GM18511 (cell line): ENCODE data around the gene TOP1.
A peak's percentile ranks its signal among the peaks of the same experiment; 100 is the strongest.
"Not testable (repeated sequence)": the region's sequence is repeated elsewhere in the genome, so short reads cannot be mapped to it uniquely, and the experiment has no call there.

Source experiments
- ATAC-seq: cut with Tn5 transposase; IDR thresholded peaks from one replicate; pipeline ENCODE4 v1.9.1; 2021; ENCODE audit warnings: mild to moderate bottlenecking, moderate library complexity; ENCODE audit not compliant: unreplicated experiment

TOP1 gene

DNA sequence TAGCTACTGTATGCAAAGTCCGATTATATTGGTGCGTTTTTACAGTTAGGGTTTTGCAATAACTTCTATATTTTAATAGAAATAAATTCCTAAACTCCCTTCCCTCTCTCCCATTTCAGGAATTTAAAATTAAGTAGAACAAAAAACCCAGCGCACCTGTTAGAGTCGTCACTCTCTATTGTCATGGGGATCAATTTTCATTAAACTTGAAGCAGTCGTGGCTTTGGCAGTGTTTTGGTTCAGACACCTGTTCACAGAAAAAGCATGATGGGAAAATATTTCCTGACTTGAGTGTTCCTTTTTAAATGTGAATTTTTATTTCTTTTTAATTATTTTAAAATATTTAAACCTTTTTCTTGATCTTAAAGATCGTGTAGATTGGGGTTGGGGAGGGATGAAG lies 95.0 kb downstream of the TOP1 start:
- ATAC-seq, result no peak

DNA sequence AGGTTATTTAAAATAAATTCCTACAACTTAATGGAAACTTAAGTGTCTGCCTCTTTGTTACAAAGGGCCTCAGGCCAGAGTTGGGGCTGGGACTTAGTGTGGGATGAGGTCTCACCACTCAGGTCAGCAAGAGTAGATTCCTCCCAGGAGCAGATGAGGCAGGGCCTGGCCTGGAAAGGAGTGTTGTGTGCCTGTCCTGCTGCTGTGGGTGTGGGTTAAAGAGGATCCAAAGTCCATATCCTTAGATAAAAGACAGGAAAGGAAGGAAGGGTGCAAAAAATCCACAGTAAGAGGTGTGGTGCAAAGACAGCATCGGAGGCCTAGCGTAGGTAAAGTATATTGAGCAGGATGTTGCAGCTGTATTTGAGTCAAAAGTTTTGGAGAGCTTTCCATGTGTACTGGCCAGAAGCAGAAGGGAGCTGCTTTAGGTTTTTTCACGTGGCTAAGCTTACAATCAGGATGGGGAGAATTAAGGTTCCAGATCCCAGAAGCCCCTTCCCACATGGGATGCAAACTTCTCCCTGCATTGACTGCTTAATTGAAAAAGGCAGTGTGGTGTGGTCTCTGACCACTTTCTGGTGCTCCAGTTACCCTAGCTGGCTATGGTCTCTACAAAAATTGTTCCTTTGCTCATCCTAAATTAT lies 96.0 kb downstream of the TOP1 start:
- ATAC-seq, result no peak

DNA sequence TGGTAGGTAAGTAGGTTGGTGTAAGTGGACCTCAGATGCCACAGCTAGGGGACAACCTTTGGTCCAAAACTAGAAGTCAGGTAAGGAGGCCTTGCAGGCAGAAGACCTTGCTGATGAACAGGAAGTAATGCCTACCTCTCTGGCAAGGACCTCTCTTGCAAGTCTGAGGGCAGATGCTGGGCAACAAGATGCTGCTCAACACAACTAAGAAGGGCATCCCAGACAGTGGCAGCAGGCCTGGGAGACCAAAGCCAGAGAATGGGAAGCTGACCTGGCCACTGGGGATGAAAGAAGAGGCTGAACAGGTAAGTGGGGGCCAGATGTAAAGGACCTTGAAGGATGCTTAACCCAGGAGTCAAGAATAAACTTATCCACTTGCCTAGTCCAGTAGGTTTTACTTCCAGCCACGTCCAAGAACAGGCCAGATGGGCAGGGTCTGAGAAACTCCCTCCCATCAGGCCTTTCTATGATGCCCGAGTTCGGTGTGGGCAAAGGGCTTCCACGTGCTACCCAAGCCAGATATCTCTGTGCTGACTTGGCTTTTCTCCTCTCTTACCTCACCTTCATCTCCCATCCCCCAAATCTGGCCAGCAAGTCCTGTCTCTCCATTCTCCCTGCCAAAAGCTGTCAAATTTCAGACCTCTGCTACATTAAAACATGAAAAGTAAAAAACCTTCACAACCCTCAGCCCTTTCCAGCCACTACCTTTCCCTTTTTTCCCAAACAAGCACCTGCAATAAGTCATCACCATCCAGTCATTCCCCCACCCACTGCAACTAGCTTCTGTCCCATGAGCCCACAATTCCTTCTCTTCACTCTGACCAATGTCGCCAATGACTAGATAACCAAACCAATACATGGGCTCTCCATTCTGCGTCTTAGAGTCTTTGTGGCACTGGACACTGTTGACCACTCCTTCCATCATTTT lies 97.2 kb downstream of the TOP1 start:
- ATAC-seq, result no peak

- no peak for ATAC-seq
These were observed 98.1 kb downstream of the TOP1 start for GRCh38 chr20:41126719-41127118.

DNA sequence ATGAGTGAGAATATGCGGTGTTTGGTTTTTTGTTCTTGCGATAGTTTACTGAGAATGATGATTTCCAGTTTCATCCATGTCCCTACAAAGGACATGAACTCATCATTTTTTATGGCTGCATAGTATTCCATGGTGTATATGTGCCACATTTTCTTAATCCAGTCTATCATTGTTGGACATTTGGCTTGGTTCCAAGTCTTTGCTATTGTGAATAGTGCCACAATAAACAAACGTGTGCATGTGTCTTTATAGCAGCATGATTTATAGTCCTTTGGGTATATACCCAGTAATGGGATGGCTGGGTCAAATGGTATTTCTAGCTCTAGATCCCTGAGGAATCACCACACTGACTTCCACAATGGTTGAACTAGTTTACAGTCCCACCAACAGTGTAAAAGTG lies 99.7 kb downstream of the TOP1 start:
- ATAC-seq, result not testable (repeated sequence)

- ATAC-seq, result no peak
These were observed 103.2 kb downstream of the TOP1 start for GRCh38 chr20:41131594-41132387.

DNA sequence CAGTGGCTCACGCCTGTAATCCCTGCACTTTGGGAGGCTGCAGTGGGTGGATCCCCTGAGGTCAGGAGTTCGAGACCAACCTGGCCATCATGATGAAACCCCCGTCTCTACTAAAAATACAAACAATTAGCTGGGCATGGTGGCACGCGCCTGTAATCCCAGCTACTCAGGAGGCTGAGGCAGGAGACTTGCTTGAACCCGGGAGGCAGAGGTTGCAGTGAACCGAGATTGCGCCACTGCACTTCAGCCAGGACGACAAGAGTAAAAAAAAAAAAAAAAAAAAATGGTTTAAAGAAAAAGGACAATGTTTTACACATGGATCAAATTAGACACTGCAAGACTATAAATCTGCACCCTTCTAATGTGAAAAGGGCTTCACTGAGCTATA lies 103.8 kb downstream of the TOP1 start:
- not testable (repeated sequence) for ATAC-seq

- ATAC-seq, result peak; percentile 63
These were observed 105.2 kb downstream of the TOP1 start for GRCh38 chr20:41133709-41134361.

- ATAC-seq, result no peak
These were observed 106.0 kb downstream of the TOP1 start for GRCh38 chr20:41134362-41135186.

GRCh38 chr20:41135187-41135887 lies 106.7 kb downstream of the TOP1 start:
- no peak for ATAC-seq

DNA sequence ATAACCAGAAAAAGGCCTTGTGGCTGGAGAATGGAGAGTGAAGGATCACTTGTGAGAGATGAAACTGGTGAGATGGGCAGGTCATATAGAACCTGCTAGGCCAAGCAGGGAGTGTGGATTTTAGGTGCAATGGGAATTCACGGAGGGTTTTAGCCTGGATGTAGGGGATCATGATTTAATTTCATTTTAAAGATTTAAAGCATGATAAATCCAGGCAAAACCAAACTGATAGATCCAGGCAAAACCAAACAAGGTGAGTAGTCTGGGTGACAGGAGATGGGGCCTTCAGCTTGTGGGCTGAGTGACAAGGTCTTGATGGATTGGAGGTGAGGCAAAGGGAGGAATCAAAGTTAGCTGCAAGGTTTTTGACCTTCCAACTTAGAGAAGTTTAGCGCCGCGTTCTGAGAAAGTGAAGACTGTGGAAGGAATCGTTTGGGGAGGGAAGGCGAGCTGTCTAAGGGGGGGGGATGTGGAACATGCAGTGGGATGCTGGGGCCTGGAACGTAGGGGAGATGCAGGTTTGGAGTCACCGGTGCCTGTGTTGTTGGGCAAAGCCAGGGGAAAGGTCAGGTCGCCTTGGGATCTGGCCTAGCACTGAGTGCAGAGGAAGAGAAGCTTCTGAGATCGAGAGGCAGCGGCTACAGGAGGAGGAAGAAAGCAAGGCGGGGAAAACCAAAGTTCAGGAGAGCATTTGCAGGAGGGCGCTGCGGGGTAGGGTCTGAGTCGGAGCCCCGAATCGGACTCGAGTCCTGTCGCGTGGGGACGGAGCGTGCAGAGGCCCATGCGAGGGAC lies 107.5 kb downstream of the TOP1 start:
- no peak for ATAC-seq

GRCh38 chr20:41136680-41137613 lies 108.3 kb downstream of the TOP1 start, which contains the start of gene PLCG1:
Gene PLCG1, plus strand, starts transcription at chr20:41137543. Its CDS starts 99 bp downstream, at chr20:41137642.
- peak; percentile 57 for ATAC-seq

DNA sequence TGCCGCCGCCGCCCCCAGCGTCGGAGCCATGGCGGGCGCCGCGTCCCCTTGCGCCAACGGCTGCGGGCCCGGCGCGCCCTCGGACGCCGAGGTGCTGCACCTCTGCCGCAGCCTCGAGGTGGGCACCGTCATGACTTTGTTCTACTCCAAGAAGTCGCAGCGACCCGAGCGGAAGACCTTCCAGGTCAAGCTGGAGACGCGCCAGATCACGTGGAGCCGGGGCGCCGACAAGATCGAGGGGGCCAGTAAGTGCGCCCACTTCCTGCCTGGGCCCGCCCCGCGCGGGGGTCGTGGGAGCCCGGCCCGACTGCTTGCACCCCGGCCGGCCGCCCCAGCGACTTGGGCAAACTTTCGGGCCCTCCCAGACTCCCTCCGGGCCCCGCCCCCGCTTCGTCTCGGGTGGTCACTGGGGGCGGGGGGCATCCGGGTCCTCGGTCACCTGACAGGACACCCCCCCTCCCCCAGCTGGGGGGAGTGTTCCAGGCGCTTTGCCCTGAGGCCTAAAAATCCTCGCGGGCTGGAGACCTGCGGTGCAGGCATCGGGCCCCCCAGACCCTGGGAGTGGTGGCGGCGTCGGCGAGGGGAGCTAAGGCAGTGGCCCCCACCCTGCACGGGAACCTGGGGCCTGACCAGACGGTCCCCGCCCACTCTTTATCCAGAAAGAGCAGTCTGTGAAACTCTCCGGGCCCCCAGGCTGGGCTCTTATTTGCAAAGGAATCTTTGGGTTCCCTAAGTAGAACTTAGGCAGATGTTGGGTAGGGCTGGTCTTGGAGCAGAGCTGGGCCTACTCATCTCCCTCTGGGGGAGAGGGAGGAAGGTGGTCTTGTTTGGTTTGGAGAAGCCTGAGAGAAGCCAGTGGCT lies 109.2 kb downstream of the TOP1 start:
- ATAC-seq, result peak; percentile 10

DNA sequence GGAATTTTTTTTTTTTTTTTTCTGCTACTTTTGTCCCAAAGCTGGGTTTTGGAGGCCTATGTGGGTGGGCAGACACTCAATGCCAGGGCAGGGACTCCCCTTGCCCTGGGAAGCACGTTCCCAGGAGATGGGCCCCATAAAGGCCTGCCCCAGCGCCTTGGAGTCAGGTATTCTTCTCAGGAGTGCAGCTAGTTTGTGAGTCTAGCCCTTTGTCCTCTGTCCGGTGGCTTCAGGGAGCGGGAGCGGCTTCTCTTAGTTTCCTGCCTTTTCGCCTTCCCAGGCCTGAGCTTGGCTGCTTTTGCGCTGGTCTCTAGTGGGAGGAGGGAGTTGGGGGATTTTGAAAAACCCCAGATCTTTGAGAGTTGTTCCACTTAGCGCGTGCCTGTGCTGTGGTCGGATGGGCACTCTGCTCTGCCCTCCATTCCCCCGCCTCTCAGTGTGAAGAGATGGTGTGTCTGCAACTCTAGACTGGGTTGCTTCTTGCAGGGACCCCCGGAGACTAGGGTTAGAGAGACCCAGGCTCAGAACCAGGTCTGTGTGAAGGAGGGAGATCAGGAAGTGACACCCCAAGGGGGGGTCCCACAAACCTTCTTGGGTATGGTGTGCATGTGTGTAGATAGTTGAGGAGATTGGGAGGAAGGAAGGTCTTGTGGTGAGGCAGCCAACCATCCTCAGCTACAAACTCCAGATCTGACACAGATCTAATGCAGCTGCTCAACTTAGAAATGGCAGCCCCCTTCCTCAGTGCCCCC lies 110.0 kb downstream of the TOP1 start:
- ATAC-seq, result no peak

DNA sequence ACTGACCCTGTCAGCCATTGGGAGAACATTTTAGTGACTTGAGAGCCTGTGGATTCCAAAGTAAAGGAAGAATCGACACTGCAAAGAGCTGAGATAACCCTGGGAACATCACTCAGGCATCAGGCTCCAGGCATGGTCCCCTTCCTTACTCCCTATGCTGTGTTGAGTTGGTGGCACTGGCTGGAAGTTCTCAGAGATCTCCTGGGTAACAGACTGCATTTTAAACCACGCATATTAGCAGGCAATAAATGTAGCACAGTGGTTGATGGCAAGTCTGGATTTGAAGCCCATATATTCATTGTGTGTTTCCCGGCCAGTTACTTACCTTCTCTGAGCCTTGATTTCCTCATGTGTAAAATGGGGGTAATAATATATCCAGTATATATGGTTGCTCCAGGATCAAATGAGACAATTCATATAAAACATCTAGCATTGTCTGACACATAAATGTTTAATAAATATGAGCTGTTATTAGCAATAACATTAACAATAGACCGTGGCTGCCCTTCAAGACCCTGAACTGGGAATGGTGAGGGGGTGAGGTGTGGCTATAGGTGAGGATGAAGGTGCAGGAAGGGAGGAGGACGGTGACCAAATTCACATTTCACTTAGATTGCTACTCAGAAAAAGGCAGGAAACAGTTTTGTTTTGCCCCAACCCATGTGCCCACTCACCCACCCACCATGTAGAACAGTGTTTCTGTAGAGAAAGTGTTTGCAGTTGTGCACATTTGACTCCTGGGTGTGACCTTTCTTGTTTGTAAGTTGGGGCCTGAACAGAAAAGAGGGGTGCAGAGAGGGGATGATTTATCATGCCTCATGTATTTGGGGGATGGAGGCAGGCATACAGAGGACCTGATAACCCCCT lies 110.8 kb downstream of the TOP1 start:
- ATAC-seq, result no peak
